Stimulated activated CD4-positive, alpha-beta T cell treated with anti-CD3 and anti-CD28 coated beads, TNF-alpha, amount 100 ng/mL, for 48 hours (primary cell): ENCODE results near the gene NTHL1.
"Not testable (repeated sequence)": the region's sequence is repeated elsewhere in the genome, so short reads cannot be mapped to it uniquely, and the experiment has no call there.

Experiments
- DNase-seq, 3 donors: peaks; one replicate each; pipeline ENCODE4 v3.0.0-alpha.2; 2020; ENCODE audit warnings: low read depth in 3 of 3

Gene NTHL1

GRCh38 chr16:2040787-2041522, 6.7 kb downstream of the NTHL1 start:
- DNase-seq = no peak

- no peak for DNase-seq
These were observed 7.4 kb downstream of the NTHL1 start for GRCh38 chr16:2040041-2040786.

DNA sequence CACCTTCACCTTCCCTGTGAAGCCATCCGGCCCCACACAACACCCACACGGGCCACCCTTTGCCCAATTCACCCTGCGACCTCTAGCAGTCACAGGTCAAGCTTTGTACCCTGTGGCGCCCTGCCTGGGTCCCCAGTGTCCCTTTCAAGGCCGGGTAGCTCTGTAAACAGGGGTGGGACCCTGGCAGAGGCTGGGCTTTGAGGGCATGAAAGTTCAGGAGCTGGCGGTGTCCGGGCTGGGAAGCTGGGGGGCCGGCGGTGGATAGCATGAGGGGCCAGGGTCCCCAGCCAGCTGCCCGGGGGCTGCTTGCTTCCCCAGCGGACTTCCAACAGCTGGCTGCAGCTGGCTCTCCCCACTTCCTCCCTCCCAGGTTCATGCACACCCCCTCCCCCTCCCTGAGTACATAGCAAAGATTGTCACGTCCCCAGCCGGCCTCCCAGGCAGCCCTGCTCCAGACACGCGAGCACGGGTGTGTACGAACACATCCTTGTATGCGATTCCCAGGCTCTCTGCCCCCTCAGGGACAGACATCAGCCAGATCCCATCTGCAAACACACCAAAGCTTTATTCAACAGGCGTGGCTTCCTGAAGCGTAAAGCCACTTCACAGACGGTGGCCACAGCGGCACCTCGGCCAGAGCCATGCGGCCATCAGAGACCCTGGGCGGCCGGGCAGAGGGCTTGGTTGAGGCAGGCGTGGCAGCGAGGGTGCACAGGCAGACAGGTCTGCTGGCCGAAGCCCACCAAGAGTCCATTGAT, 8.2 kb downstream of the NTHL1 start:
- DNase-seq = no peak

GRCh38 chr16:2038382-2039231, 9.0 kb downstream of the NTHL1 start:
- DNase-seq = no peak

DNA sequence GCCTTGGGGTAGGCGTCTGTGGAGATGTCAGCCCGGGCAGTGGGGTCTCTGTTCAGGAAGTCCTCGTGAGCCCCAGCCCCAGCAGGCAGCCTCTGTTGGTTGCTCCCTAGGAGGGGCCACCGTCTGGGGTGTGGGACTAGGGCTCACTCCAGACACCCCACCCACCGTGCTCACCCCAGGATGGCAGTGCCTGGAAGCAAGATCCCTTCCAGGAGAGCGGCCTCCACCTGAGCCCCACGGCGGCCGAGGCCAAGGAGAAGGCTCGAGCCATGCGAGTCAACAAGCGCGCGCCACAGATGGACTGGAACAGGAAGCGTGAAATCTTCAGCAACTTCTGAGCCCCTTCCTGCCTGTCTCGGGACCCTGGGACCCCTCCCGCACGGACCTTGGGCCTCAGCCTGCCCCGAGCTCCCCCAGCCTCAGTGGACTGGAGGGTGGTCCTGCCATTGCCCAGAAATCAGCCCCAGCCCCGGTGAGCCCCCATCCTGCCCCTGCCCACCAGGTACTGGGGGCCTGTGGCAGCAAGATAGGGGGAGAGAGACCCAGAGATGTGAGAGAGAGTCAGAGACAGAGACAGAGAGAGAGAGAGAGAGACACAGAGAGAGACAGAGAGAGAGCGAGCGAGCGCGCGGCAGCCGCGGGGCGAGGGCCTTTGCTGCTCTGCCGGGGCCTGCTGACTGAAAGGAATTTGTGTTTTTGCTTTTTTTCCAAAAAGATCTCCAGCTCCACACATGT, 9.8 kb downstream of the NTHL1 start:
- no peak for DNase-seq

GRCh38 chr16:2037115-2037514, 10.5 kb downstream of the NTHL1 start:
- DNase-seq = no peak

DNA sequence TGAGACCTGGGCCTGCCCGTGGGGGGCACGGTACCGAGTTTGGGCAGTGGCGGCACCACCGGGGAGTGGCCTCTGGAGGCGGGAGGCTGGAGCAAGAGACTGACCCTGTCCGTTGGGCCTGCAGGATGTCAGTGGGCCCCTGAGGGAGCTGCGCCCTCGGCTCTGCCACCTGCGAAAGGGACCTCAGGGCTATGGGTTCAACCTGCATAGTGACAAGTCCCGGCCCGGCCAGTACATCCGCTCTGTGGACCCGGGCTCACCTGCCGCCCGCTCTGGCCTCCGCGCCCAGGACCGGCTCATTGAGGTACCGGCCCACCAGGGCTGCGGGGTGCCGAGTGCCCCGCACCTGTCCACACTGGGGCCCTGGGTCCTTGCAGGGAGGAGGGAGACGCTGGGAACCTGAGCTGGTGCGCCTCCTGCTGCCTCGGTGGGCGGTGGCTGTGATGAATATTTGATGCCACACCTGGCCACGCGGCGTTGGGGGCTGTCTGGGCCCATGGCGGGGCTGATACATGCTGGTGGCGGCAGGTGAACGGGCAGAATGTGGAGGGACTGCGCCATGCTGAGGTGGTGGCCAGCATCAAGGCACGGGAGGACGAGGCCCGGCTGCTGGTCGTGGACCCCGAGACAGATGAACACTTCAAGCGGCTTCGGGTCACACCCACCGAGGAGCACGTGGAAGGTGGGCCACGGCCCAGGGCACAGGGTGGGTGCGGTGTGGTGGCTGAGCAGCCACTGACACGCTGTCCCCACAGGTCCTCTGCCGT, 11.3 kb downstream of the NTHL1 start:
- DNase-seq = no peak

- no peak for DNase-seq
These were observed 12.0 kb downstream of the NTHL1 start for GRCh38 chr16:2035431-2036199.

DNA sequence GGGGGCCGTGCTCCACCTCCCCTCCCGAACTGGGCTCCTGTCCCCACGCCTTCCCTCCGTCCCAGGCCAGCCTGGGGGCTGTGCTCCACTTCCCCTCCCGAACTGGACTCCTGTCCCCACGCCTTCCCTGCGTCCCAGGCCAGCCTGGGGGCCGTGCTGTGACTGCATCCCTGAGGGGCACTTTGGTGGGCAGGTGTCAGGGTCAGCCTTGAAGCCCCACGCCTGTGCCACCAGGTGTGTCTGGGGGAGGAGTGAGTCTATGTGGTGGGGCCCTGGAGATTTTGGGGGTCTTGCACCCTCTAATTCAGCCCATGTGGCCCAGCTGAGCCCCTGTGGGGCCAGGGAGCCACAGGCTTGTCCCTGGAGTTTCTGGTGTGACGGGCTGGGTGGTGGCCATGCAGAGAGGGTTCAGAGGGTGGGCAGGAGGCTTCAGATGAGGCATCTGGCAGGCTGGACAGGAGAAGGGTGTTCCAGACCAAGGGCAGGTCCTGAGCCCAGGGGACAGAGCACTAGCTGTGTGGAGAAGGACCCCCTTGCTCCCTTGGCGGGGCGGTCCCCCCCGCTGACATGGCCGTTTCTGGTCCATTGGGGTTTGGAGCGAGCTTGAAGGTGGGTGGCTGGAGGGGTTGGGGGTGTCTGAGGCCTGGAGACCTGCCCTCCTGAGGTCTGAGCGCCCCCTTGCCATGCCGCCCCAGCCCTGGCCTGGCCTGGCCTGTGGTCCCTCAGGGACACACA, 12.8 kb downstream of the NTHL1 start:
- DNase-seq = no peak

- DNase-seq = not testable (repeated sequence)
These were observed 13.5 kb downstream of the NTHL1 start for GRCh38 chr16:2033909-2034695.

- no peak for DNase-seq
These were observed 14.4 kb downstream of the NTHL1 start for GRCh38 chr16:2033057-2033908.

DNA sequence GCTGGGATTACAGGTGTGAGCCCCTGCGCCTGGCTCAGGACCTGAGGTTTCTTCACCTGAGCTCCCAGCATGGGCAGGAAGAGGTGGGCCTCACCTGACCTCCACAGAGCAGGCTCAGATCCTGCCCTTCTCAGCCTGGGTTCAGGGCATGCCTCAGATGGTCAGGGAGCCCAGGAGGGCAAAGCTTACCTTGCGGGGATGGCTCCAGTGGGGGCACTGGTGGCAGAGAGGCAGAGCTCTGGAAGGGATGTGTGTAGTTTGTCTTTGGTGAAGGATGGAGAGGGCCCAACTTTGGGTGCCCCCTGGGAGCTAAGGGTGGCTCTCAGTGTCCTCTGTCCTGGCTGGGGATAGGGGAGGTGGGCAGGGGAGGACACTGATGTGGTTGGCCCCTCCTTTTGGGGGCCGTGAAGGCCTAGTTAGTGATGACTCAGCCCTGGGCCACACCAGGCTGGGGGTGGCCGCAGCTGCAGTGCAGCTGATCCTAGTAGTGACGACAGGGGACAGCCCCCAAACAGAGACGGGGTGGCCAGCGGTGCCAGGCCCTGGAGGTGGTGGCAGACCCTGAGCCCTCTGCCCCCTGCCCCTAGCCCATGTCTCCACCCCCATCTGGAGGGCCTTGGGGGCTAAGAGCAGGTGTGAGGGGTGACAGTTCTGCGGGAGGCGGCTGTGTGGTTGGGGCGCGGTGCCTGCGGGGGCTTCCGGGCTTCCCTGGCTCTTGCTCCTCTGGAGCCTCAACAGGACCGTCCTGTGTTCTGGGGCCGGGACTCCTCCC, 15.2 kb downstream of the NTHL1 start:
- DNase-seq = no peak

GRCh38 chr16:2031081-2031577, 16.5 kb downstream of the NTHL1 start:
- DNase-seq = no peak

DNA sequence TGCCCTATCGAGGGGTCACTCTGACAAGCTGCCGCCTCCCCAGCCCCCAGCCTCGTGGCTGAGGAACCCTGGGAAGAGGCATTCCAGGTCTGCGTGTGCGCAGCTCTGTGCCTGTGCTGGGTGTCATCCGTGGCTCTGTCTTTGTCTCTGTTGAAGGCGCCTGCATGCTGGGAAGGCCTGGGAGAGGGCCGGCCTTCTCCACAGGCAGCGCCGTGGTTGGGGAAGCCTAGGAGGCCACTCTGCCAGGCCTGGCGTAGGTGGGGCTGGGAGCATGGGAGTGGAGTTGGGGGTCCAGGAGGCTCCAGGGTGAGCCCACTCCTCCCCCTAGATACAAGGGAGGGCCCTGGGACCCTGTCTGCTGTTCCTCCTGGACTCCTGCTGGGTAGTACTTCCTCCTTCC, 17.6 kb downstream of the NTHL1 start:
- no peak for DNase-seq

DNA sequence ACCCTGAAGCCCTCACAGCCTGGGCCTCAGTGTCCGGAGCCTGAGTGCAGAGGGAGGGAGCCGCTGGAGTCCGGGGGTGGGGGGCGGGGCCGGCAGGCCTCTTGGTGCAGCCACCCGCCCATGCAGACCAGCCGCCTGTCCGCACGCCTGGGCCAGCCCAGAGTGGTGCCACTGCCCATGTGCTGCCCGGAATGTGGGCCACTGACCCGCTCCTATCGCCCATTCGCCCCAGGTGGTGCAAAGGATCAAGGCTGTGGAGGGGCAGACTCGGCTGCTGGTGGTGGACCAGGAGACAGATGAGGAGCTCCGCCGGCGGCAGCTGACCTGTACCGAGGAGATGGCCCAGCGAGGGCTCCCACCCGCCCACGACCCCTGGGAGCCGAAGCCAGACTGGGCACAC, 18.3 kb downstream of the NTHL1 start:
- DNase-seq = no peak

DNA sequence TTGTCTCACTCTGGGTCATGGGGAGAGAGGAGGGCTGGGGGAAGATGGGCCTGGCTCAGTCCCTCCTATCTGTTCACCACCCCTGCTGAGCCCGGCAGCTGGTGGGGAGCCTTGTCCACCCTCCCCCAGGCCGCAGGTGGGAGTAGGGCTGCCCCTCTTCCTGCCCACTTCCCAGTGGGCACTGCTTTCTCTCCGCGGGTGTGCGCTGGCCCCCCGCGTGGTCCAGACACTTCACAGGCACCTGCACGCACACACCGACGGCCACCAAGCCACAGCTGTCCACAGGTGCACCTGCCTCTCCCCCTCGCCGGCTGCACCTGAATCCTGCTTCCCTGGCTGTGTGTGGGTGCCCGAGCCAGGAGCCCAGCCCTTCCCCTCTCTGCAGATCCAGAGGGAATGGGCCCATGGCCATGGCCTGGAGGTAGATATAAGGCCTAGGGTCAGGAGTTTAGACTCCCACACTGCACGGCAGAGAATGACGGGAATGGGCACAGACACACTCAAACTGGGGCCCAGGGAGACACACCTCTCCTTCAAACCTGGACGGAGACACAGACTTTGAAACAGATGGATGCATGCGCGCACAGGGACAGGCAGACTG, 18.9 kb downstream of the NTHL1 start:
- DNase-seq = no peak
